A549 (cell line): ENCODE data around the gene LHFPL5.

ENCODE experiments used
- EP300 ChIP-seq, 2 experiments: fragments of >200 bp; sonication (Bioruptor Twin); formaldehyde crosslinking; IDR thresholded peaks; 2 replicates in 1 of 2; 3 replicates in 1 of 2; pipeline ENCODE4 v1.6.1; 2016 to 2017
- JUNB ChIP-seq: fragments of >200 bp; sonication (Bioruptor Twin); formaldehyde crosslinking; IDR thresholded peaks from 2 replicates; pipeline ENCODE4 v1.6.1; 2016
- MAFK ChIP-seq: fragments of 450-650 bp; IDR thresholded peaks from 2 replicates; pipeline ENCODE4 v1.6.1; 2014; ENCODE audit not compliant: partially characterized antibody
- POLR2A ChIP-seq: IDR thresholded peaks from 2 replicates; pipeline ENCODE4 v1.6.1; 2012; ENCODE audit warnings: mild to moderate bottlenecking, low read length
- POLR2AphosphoS2 ChIP-seq: conservative IDR thresholded peaks from 2 replicates; pipeline ENCODE4 v1.6.1; 2012; ENCODE audit warnings: low read length, improper control_type of control experiment, inconsistent platforms
- RAD21 ChIP-seq, 2 experiments: fragments of >200 bp in 1 of 2; sonication (Bioruptor Twin) in 1 of 2; formaldehyde crosslinking in 1 of 2; IDR thresholded peaks in 1 of 2; conservative IDR thresholded peaks in 1 of 2; 2 replicates in 1 of 2; 3 replicates in 1 of 2; pipeline ENCODE4 v1.6.1; 2012 to 2018; ENCODE audit warnings: inconsistent platforms in 1 of 2
- RFX5 ChIP-seq: fragments of 450-650 bp; IDR thresholded peaks from 2 replicates; pipeline ENCODE4 v1.7.1; 2014; ENCODE audit warnings: antibody characterized with exemption, mild to moderate bottlenecking, moderate library complexity
- SMC3 ChIP-seq: fragments of >200 bp; sonication (Bioruptor Twin); formaldehyde crosslinking; IDR thresholded peaks from 3 replicates; pipeline ENCODE4 v1.6.1; 2018; ENCODE audit warnings: inconsistent platforms
- TP53 ChIP-seq: fragments of 250-450 bp; sonication (Bioruptor Pico); IDR thresholded peaks from 2 replicates; pipeline ENCODE4 v1.5.0; 2021; ENCODE audit warnings: mild to moderate bottlenecking, moderate library complexity
- ZFP36 ChIP-seq: fragments of 450-650 bp; IDR thresholded peaks from 2 replicates; pipeline ENCODE4 v1.6.1; 2014; ENCODE audit warnings: borderline replicate concordance; ENCODE audit not compliant: partially characterized antibody
- TF ChIP-seq, protein P1 (sequence below): fragments of 450-650 bp; IDR thresholded peaks from 2 replicates; pipeline ENCODE4 v1.6.1; 2014; ENCODE audit warnings: antibody characterized with exemption
- TF ChIP-seq, protein P2 (sequence below): fragments of >200 bp; sonication (Bioruptor Twin); formaldehyde crosslinking; IDR thresholded peaks from 3 replicates; pipeline ENCODE4 v1.5.1; 2016
- TF ChIP-seq, protein P3 (sequence below): IDR thresholded peaks from 2 replicates; pipeline ENCODE4 v1.6.1; 2012

- TF ChIP-seq, protein P1, sequence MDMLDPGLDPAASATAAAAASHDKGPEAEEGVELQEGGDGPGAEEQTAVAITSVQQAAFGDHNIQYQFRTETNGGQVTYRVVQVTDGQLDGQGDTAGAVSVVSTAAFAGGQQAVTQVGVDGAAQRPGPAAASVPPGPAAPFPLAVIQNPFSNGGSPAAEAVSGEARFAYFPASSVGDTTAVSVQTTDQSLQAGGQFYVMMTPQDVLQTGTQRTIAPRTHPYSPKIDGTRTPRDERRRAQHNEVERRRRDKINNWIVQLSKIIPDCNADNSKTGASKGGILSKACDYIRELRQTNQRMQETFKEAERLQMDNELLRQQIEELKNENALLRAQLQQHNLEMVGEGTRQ, result no peak
- TF ChIP-seq POLR2A, result no peak
- TF ChIP-seq EP300 (IDR thresholded peaks at IDR 0.05), result no peak
- TF ChIP-seq SMC3, result no peak
- TF ChIP-seq, protein P2, sequence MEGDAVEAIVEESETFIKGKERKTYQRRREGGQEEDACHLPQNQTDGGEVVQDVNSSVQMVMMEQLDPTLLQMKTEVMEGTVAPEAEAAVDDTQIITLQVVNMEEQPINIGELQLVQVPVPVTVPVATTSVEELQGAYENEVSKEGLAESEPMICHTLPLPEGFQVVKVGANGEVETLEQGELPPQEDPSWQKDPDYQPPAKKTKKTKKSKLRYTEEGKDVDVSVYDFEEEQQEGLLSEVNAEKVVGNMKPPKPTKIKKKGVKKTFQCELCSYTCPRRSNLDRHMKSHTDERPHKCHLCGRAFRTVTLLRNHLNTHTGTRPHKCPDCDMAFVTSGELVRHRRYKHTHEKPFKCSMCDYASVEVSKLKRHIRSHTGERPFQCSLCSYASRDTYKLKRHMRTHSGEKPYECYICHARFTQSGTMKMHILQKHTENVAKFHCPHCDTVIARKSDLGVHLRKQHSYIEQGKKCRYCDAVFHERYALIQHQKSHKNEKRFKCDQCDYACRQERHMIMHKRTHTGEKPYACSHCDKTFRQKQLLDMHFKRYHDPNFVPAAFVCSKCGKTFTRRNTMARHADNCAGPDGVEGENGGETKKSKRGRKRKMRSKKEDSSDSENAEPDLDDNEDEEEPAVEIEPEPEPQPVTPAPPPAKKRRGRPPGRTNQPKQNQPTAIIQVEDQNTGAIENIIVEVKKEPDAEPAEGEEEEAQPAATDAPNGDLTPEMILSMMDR, result no peak
- no peak for TF ChIP-seq RFX5
- no peak for TF ChIP-seq MAFK
- TF ChIP-seq TP53 (CRISPR knock-in tag), result no peak
- TF ChIP-seq, protein P3, sequence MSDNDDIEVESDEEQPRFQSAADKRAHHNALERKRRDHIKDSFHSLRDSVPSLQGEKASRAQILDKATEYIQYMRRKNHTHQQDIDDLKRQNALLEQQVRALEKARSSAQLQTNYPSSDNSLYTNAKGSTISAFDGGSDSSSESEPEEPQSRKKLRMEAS, result no peak
- TF ChIP-seq POLR2AphosphoS2, result no peak
- no peak for TF ChIP-seq RAD21 (conservative IDR thresholded peaks at IDR 0.05 in 1 of 2, IDR thresholded peaks at IDR 0.05 in 1 of 2)
- TF ChIP-seq JUNB, result no peak
- TF ChIP-seq ZFP36, result no peak
Measured at GRCh38 chr6:35782424-35782823, 22.7 kb upstream of the LHFPL5 start.
